Gastroesophageal sphincter (tissue), 4 donors: ENCODE data around the gene DTNBP1. TPM values are rescaled to one million over a fixed set of nuclear protein-coding genes. Genes with fewer than 3 reads are reported as not detected.

ENCODE experiments used
- ATAC-seq: fragments of 150-250 bp; one replicate; pipeline ENCODE4 v1.9.1; 2016; ENCODE audit warnings: mild to moderate bottlenecking, moderate library complexity
- H3K27ac ChIP-seq, 4 donors: fragments of 200-600 bp; sonication (generic) in 3 of 4; 1 replicate in 3 of 4; 2 replicates in 1 of 4; pipeline ENCODE4 v1.5.1; 2016 to 2019
- H3K27me3 ChIP-seq: fragments of 200-600 bp; sonication (generic); one replicate; pipeline ENCODE4 v1.5.1; 2019
- H3K36me3 ChIP-seq, 2 donors: fragments of 200-600 bp; sonication (generic); one replicate each; pipeline ENCODE4 v1.5.1; 2019; ENCODE audit warnings: control low read depth in 1 of 2
- H3K4me1 ChIP-seq, 3 donors: fragments of 200-600 bp; sonication (generic); 1 replicate in 2 of 3; 2 replicates in 1 of 3; pipeline ENCODE4 v1.5.1; 2016 to 2019; ENCODE audit warnings: control low read depth in 2 of 3
- H3K4me3 ChIP-seq, 2 donors: fragments of 200-600 bp; sonication (generic); one replicate each; pipeline ENCODE4 v1.5.1; 2019; ENCODE audit warnings: mild to moderate bottlenecking in 1 of 2, moderate library complexity in 1 of 2
- H3K9me3 ChIP-seq, 3 donors: fragments of 200-600 bp; sonication (generic); one replicate each; pipeline ENCODE4 v1.5.1; 2017 to 2019; ENCODE audit warnings: control low read depth in 2 of 3
- CTCF ChIP-seq, 4 experiments: fragments of 200-600 bp in 2 of 4; fragments of 450-650 bp in 2 of 4; sonication (generic) in 1 of 4; IDR thresholded peaks; one replicate each; pipeline ENCODE4 v1.5.1; 2017 to 2019; ENCODE audit warnings: antibody characterized with exemption in 4 of 4, mild to moderate bottlenecking in 2 of 4, moderate library complexity in 2 of 4
- EP300 ChIP-seq: sonication (generic); formaldehyde crosslinking; IDR thresholded peaks from one replicate; pipeline ENCODE4 v1.6.1; 2017; ENCODE audit warnings: antibody characterized with exemption, mild to moderate bottlenecking
- POLR2A ChIP-seq, 2 donors: fragments of 450-650 bp; IDR thresholded peaks; one replicate each; pipeline ENCODE4 v1.6.1; 2017; ENCODE audit warnings: antibody characterized with exemption in 2 of 2, mild to moderate bottlenecking in 2 of 2, moderate library complexity in 1 of 2
- POLR2AphosphoS5 ChIP-seq: sonication (generic); formaldehyde crosslinking; IDR thresholded peaks from one replicate; pipeline ENCODE4 v1.6.1; 2017; ENCODE audit warnings: antibody characterized with exemption
- WGBS, 2 donors: methylation state at CpG; one replicate each; pipeline ENCODE4 v1.1.5; 2018; ENCODE audit warnings: low coverage in 1 of 2; 5-methylcytosine and 5-hydroxymethylcytosine counted together
- total RNA-seq, 4 donors: library from RNA; depleted of rRNA; stranded (reverse); fragments of >200 nt; gene quantifications; one replicate each; pipeline ENCODE4 v1.1.0, GENCODE V29; 2016

Gene DTNBP1
- total RNA-seq, 4 donors from 2014 or later = 14.4 to 20.2 (median 16.9) TPM

DNA sequence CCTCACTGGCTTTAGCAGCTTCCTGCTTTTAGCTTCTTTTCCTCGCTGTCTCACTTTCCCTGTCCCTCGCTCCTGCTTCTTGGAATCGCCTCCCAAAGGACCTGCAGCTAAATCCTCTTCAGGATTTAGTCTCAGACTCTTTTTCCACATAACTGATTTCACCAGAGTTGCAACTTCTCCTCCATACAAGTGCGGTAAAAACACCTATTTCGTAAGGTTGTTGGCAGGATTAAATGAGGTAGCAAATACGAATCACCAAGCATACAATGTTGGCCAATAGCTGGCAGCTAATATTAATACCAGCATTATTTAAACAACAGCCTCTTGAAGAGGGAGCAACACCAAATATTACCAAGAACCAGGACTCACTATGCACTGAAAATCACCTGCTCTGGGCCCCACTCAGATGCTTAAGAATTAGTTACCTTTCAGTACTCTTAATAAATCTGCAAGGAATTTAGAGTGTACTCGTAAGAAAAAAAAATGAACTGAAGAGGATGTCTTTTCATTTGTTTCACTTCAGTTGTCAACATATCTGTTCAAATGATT is 123.0 kb downstream of the DTNBP1 start:
- no peaks in the 10 kb centered on the region for H3K36me3 ChIP-seq
- WGBS, 2 donors = 88 to 98% methylated on average over 6 to 7 of the region's 7 CpGs
- H3K4me3 ChIP-seq = no peak overlapping the region
- no peak for ATAC-seq
- TF ChIP-seq POLR2AphosphoS5 (no peak), EP300 (no peak), CTCF (IDR thresholded peaks at IDR 0.05) (no peak), POLR2A (IDR thresholded peaks at IDR 0.05) (no peak)
- peaks cover 0 to 18% (median 6%) of the 10 kb centered on the region in 3 donors for H3K4me1 ChIP-seq
- no peak overlapping the region for H3K27ac ChIP-seq
- H3K27me3 ChIP-seq = no peaks in the 10 kb centered on the region
- no peaks in the 10 kb centered on the region for H3K9me3 ChIP-seq

DNA sequence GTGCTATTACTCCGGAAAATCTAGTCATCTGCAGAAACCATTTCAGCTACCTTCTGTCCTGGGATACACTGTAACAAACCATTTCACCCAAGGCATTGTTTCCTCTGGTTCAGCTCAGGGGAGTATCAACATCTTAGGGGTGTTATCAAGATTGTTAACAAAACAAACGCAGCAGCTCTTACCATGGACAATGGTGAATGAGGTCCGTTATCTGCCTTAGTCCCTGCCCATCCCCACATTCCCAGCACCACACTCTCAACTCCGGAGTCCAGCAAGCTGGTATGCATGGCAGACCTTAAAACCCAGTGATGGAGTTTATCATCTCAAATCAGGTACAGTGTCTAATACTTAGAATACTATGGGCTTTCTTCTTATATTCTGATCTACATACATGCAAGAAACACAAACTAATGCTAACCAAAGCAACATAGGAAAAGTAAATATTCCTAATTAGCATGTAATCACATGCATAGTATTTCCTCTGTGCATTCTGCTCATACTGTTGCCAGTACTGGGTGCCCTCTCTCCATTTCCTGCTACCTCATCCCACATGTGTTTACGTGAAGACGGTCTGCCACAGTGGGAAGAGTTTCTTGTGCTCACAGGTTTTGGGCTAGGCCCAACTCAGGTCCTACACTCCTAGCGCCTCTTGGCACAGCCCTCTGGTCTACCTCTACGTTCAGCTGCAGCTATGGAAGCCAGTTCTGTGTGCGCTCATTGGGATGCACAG is 123.9 kb downstream of the DTNBP1 start:
- H3K4me1 ChIP-seq = peaks cover 0 to 18% (median 6%) of the 10 kb centered on the region in 3 donors
- no peaks in the 10 kb centered on the region for H3K9me3 ChIP-seq
- H3K4me3 ChIP-seq = no peak overlapping the region
- no peaks in the 10 kb centered on the region for H3K36me3 ChIP-seq
- ATAC-seq = no peak
- H3K27me3 ChIP-seq = no peaks in the 10 kb centered on the region
- 71 to 92% methylated on average over 2 to 5 of the region's 9 CpGs for WGBS, 2 donors
- TF ChIP-seq EP300 (no peak), POLR2AphosphoS5 (no peak), POLR2A (IDR thresholded peaks at IDR 0.05) (no peak), CTCF (IDR thresholded peaks at IDR 0.05) (no peak)
- H3K27ac ChIP-seq = no peak overlapping the region

- H3K27ac ChIP-seq = no peak overlapping the region
- H3K27me3 ChIP-seq = no peaks in the 10 kb centered on the region
- no peaks in the 10 kb centered on the region for H3K9me3 ChIP-seq
- H3K4me3 ChIP-seq = no peak overlapping the region
- TF ChIP-seq EP300 (no peak), POLR2A (IDR thresholded peaks at IDR 0.05) (no peak), CTCF (IDR thresholded peaks at IDR 0.05) (no peak), POLR2AphosphoS5 (no peak)
- WGBS, 2 donors = 100% methylated on average over 2 to 3 of the region's 5 CpGs
- ATAC-seq = no peak
- H3K4me1 ChIP-seq = peaks cover 0 to 18% (median 6%) of the 10 kb centered on the region in 3 donors
- peaks cover 0 to 2% of the 10 kb centered on the region in 2 donors for H3K36me3 ChIP-seq
Measured at GRCh38 chr6:15538106-15538505, 124.7 kb downstream of the DTNBP1 start.

DNA sequence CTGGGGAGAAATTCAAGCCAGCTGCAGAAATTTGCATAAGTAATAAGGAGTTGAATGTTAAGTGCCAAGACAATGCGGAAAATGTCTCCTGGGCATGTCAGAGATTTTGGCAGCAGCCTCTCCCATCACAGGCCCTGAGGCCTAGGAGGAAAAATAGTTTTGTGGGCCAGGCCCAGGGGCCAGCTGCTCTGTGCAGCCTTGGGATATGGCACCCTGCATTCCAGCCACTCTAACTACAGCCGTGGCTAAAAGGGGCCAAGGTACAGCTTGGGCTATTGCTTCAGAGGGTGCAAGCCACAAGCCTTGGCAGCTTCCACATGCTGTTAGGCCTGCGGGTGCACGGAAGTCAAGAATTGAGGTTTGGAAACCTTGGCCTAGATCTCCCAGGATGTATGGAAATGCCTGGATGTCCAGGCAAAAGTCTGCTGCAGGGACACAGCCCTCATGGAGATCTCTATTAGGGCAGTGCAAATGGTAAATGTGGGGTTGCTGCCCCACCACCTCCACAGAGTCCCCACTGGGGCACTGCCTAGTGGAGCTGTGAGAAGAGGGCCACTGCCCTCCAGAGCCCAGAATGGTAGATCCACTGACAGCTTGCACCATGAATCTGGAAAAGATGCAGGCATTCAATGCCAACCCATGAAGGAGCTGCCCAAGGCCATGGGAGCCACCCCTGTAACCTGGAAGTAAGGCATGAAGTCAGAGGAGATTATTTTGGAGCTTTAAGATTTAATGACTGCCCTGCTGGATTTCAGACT is 126.5 kb downstream of the DTNBP1 start:
- WGBS, 2 donors = 25 to 100% methylated on average over 1 to 2 of the region's 4 CpGs
- ATAC-seq = no peak
- peak overlapping the region in 1 of 4 donors; percentile 19 for H3K27ac ChIP-seq

More for the DNA sequence above, 126.5 kb downstream of the DTNBP1 start:
- no peaks in the 10 kb centered on the region for H3K27me3 ChIP-seq
- peaks cover 0 to 18% (median 6%) of the 10 kb centered on the region in 3 donors for H3K4me1 ChIP-seq
- no peaks in the 10 kb centered on the region for H3K9me3 ChIP-seq
- peaks cover 0 to 16% of the 10 kb centered on the region in 2 donors for H3K36me3 ChIP-seq
- TF ChIP-seq EP300 (no peak), CTCF (IDR thresholded peaks at IDR 0.05) (no peak), POLR2A (IDR thresholded peaks at IDR 0.05) (no peak)
- H3K4me3 ChIP-seq = no peak overlapping the region
